Measurements from ENCODE around the gene UBE2E1. TPM values are rescaled to one million over a fixed set of nuclear protein-coding genes. Genes with fewer than 3 reads are reported as not detected.
A peak's percentile ranks its signal among the peaks of the same experiment; 100 is the strongest.

The UBE2E1 gene
- total and polyA plus RNA-seq, 8 donors = 3.2 to 226 (median 78.1) TPM

- Histone ChIP-seq H3K4me1 (peaks cover 0 to 6% (median 5%) of the 10 kb centered on the region in 4 donors), H3K27ac (no peak overlapping the region), H3K9me3 (no peaks in the 10 kb centered on the region), H3K27me3 (no peaks in the 10 kb centered on the region), H3K4me3 (no peak overlapping the region), H3K36me3 (no peaks in the 10 kb centered on the region)
- 66 to 81% (median 68%) methylated on average over 3 of the region's 3 CpGs for WGBS, 5 donors
- TF ChIP-seq POLR2AphosphoS5 (IDR thresholded peaks at IDR 0.05) = no peak
- intact Hi-C loops (cut with DNase I; ENCODE audit: low total_unique reads) = no loop called here
- peak in 1 of 2 donors; percentile 48 for DNase-seq
These were observed 5.0 kb upstream of the UBE2E1 start for GRCh38 chr3:23800731-23801130.

GRCh38 chr3:23804441-23805209 is 1.1 kb upstream of the UBE2E1 start:
- Histone ChIP-seq H3K36me3 (no peaks in the 10 kb centered on the region), H3K27ac (no peak overlapping the region), H3K27me3 (no peaks in the 10 kb centered on the region), H3K4me3 (no peak overlapping the region), H3K9me3 (no peaks in the 10 kb centered on the region), H3K4me1 (peaks cover 13 to 35% (median 32%) of the 10 kb centered on the region in 4 donors)
- WGBS, 5 donors = 74 to 79% (median 77%) methylated on average over 8 of the region's 8 CpGs
- DNase-seq = peak in 1 of 2 donors; percentile 58
- intact Hi-C loops (cut with DNase I; ENCODE audit: low total_unique reads) = no loop called here
- TF ChIP-seq EP300 (IDR thresholded peaks at IDR 0.05) = no peak
- no peak for TF ChIP-seq POLR2AphosphoS5 (IDR thresholded peaks at IDR 0.05)
- TF ChIP-seq POLR2A (IDR thresholded peaks at IDR 0.05) = no peak
- no peak for TF ChIP-seq CTCF (IDR thresholded peaks at IDR 0.05)

- Histone ChIP-seq H3K27ac (peak overlapping the region in 4 of 5 donors; percentile 80 to 94 (median 90)), H3K36me3 (no peaks in the 10 kb centered on the region), H3K27me3 (no peaks in the 10 kb centered on the region), H3K9me3 (no peaks in the 10 kb centered on the region), H3K4me3 (peak overlapping the region; percentile 71 to 95 (median 88)), H3K4me1 (peaks cover 13 to 41% (median 38%) of the 10 kb centered on the region in 4 donors)
- no peak for DNase-seq
- 32 to 41% (median 39%) methylated on average over 7 of the region's 7 CpGs for WGBS, 5 donors
- intact Hi-C loops (cut with DNase I; ENCODE audit: low total_unique reads) = no loop called here
- TF ChIP-seq CTCF (IDR thresholded peaks at IDR 0.05) = no peak
- TF ChIP-seq POLR2AphosphoS5 (IDR thresholded peaks at IDR 0.05) = no peak
- TF ChIP-seq POLR2A (IDR thresholded peaks at IDR 0.05) = no peak
- no peak for TF ChIP-seq EP300 (IDR thresholded peaks at IDR 0.05)
These were observed 534 bp upstream of the UBE2E1 start for GRCh38 chr3:23805210-23805632.

GRCh38 chr3:23806534-23807423 is 1.0 kb downstream of the UBE2E1 start:
- H3K4me1 ChIP-seq = peaks cover 20 to 51% (median 49%) of the 10 kb centered on the region in 4 donors

More at GRCh38 chr3:23806534-23807423, 1.0 kb downstream of the UBE2E1 start:
- intact Hi-C loops (cut with DNase I; ENCODE audit: low total_unique reads) = no loop called here
- TF ChIP-seq POLR2AphosphoS5 (IDR thresholded peaks at IDR 0.05) (peak in 1 of 3 donors; percentile 7), CTCF (IDR thresholded peaks at IDR 0.05) (no peak), POLR2A (IDR thresholded peaks at IDR 0.05) (no peak)
- WGBS, 5 donors = 0 to 3% (median 2%) methylated on average over 31 to 62 of the region's 71 CpGs
- peak overlapping the region; percentile 71 to 95 (median 88) for H3K4me3 ChIP-seq
- no peaks in the 10 kb centered on the region for H3K9me3 ChIP-seq
- peak in 1 of 2 donors; percentile 70 for DNase-seq
- H3K27me3 ChIP-seq = no peaks in the 10 kb centered on the region
- no peaks in the 10 kb centered on the region for H3K36me3 ChIP-seq
- peak overlapping the region; percentile 80 to 94 (median 88) for H3K27ac ChIP-seq

All from stomach (tissue), 9 donors.